D721Med (cell line): Measurements from ENCODE around the gene TAF4.
"Not testable (repeated sequence)": the region's sequence is repeated elsewhere in the genome, so short reads cannot be mapped to it uniquely, and the experiment has no call there.

Source experiments
- DNase-seq: peaks from one replicate; pipeline ENCODE4 v3.0.0; 2011; ENCODE audit warnings: low spot score; ENCODE audit not compliant: insufficient read length
- FAIRE-seq: peaks from 2 replicates; lab custom pipeline; 2011; peaks lifted over from hg19 to GRCh38; lab: Jason Lieb, UNC
- TF ChIP-seq, protein P1 (sequence below): IDR thresholded peaks from 2 replicates; pipeline ENCODE4 v1.5.1; 2012; ENCODE audit warnings: mild to moderate bottlenecking, control low read depth; ENCODE audit not compliant: insufficient read depth; ENCODE audit errors: missing control alignments

Gene TAF4

DNA sequence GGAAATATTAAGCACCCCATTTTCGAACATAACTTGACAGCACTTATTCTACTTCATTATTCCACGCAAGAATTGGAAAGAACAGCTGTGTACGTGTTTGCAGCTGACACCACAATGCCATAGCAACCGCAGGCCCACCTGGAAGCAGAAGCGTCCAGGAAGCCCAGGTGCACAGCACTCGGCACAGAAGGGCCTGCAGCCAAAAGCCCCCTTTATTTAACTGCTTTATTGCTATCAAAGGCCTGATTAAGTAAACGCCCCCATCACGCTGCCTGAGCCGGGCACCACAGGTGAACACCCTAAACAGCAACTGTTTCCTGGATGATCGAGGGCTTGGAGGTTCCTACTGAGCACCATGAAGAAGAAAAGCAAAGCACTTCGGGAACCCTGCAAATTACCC is 6.3 kb downstream of the TAF4 start:
- TF ChIP-seq, protein P1, sequence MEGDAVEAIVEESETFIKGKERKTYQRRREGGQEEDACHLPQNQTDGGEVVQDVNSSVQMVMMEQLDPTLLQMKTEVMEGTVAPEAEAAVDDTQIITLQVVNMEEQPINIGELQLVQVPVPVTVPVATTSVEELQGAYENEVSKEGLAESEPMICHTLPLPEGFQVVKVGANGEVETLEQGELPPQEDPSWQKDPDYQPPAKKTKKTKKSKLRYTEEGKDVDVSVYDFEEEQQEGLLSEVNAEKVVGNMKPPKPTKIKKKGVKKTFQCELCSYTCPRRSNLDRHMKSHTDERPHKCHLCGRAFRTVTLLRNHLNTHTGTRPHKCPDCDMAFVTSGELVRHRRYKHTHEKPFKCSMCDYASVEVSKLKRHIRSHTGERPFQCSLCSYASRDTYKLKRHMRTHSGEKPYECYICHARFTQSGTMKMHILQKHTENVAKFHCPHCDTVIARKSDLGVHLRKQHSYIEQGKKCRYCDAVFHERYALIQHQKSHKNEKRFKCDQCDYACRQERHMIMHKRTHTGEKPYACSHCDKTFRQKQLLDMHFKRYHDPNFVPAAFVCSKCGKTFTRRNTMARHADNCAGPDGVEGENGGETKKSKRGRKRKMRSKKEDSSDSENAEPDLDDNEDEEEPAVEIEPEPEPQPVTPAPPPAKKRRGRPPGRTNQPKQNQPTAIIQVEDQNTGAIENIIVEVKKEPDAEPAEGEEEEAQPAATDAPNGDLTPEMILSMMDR, result no peak
- FAIRE-seq, result no peak
- no peak for DNase-seq

DNA sequence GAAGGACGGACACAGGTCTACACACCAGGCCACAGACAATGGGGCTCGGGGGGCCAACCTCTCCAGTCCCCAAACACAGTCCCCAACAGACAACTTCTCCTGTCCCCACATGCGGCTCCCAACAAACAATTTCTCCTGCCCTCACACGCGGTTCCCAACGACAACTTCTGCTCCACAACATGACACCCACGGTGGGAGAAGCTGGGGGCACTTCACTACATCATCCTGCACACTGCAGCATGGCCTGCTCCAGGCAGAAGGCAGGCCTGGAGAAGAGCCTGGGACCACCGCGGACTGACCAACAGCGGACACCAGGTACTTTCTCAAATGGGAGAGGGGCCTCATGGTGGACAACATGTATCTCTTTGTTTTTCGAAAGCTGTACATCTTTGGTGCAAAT is 6.7 kb downstream of the TAF4 start:
- TF ChIP-seq, protein P1, result no peak
- no peak for FAIRE-seq
- no peak for DNase-seq

DNA sequence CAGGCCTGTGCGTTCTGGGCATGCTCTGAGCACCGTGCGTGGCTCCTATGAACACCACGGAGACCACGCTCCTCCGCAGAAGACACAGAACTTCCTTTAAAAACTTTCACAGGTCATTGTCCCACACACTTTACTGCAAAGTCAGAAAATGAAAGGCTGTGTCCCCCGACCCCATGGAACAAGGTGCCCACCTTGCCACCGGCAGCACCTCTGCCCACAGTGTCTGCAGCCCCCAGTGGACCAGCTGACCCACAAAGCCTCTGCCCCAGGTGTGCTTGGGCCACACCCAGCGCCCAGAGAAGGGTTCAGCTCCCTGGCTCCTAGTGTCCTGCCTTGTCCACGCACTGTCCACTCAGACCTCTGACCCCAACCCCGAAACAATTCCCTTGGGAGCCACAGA is 8.7 kb downstream of the TAF4 start:
- TF ChIP-seq, protein P1, result no peak
- DNase-seq, result no peak
- no peak for FAIRE-seq

DNA sequence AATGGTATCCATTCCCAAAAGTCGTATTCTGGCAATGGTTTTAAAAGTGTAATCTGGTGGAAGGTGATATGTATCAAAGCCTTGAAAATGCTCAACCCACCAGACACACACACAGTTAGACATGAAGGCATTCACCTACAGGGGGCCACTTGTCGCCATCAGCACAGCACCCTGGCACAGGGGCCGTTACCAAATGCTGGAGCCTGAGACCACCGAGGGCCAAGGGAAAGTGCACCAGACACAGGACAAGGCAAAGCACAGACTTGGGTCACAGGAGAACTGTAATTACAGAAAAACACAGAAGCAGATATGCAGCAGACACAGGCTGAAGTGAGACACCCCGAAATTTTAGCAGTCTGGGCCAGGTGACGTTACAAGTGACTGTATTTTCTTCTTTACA is 9.3 kb downstream of the TAF4 start:
- DNase-seq (no peak), FAIRE-seq (no peak)
- TF ChIP-seq, protein P1, result no peak

DNA sequence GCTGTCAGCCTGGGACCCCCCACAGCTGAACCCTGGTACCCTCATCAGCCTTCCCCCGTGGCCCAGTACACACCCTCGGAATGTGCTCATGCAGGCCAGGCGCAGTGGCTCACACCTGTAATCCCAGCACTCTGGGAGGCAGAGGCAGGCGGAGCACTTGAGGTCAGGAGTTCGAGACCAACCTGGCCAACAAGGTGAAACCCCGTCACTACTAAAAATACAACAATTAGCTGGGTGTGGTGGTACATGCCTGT is 9.9 kb downstream of the TAF4 start:
- not testable (repeated sequence) for DNase-seq, FAIRE-seq

DNA sequence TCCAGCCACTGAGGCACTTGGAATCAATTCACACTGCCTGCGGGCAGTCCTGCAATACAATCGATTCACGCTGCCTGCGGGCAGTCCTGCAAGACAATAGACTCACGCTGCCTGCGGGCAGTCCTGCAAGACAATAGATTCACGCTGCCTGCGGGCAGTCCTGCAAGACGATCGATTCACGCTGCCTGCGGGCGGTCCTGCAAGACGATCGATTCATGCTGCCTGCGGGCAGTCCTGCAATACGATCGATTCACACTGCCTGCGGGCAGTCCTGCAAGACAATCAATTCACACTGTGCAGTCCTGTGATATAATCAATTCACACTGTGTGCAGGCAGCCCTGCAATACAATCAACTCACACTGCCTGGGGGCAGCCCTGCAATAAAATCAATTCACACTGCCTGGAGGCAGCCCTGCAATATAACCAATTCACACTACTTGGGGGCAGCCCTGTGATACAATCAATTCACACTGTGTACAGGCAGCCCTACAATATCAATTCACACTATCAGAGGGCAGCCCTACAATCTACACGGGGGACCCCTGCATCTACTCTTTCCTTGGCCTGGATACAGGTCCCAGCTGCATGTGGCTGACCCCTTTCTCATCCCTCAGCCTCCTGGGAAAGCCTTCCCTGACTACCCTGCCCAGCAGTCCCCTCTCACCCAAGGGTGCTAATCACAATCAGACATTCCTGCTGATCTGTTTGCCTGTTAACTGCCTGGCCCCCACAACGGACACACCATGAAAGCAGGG is 10.4 kb downstream of the TAF4 start:
- no peak for DNase-seq
- FAIRE-seq, result no peak
- TF ChIP-seq, protein P1, result no peak

DNA sequence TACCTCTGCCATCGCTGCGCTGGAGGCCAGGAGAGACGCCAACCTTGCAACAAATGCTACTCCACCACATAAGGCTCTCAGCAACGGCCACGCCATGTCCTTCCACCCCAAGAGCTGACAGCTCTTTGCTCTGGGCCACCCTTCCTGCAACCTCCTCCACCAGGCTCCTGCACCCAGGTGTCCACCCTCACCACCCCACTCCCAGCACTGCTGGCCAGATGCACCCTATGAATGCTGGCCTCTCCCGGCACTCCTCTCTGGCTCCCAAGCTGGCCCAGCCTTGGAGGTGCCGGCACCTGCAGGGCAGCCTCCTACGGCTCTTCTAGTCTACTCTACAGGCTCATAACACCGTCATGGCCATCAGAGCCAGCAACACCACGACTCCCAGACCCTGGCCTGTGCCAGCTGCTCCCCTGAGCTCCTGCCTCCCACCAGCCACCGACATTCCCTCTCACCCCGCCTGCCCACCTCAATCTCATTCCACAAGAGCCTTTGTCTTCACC is 11.2 kb downstream of the TAF4 start:
- DNase-seq, result no peak
- TF ChIP-seq, protein P1, result no peak
- FAIRE-seq, result no peak
